ENCODE results near the gene ALDH18A1.

Gene ALDH18A1

GRCh38 chr10:95574649-95575365 is 81.7 kb downstream of the ALDH18A1 start:
- no peak for DNase-seq

- no peak for DNase-seq
These were observed 82.4 kb downstream of the ALDH18A1 start for GRCh38 chr10:95573964-95574604.

- DNase-seq, result no peak
These were observed 83.0 kb downstream of the ALDH18A1 start for GRCh38 chr10:95573527-95573926.

- no peak for DNase-seq
These were observed 84.2 kb downstream of the ALDH18A1 start for GRCh38 chr10:95572131-95572820.

- no peak for DNase-seq
These were observed 85.1 kb downstream of the ALDH18A1 start for GRCh38 chr10:95571390-95571789.

- no peak for DNase-seq
These were observed 87.1 kb downstream of the ALDH18A1 start for GRCh38 chr10:95569368-95569767.

GRCh38 chr10:95567903-95568630 is 88.4 kb downstream of the ALDH18A1 start:
- DNase-seq, result no peak

- DNase-seq, result no peak
These were observed 90.4 kb downstream of the ALDH18A1 start for GRCh38 chr10:95566136-95566535.

- DNase-seq, result no peak
These were observed 91.2 kb downstream of the ALDH18A1 start for GRCh38 chr10:95565336-95565735.

GRCh38 chr10:95564291-95564690 is 92.2 kb downstream of the ALDH18A1 start:
- no peak for DNase-seq

- no peak for DNase-seq
These were observed 94.1 kb downstream of the ALDH18A1 start for GRCh38 chr10:95562341-95562965.

GRCh38 chr10:95561864-95562177 is 94.7 kb downstream of the ALDH18A1 start:
- no peak for DNase-seq

- DNase-seq, result peak; percentile 28 to 74 (median 49)
These were observed 95.2 kb downstream of the ALDH18A1 start, which contains the start of gene SORBS1 for GRCh38 chr10:95561177-95561863. Gene SORBS1, minus strand, starts transcription at chr10:95561371. Its CDS starts 120,236 bp downstream, at chr10:95441135.

- peak in 2 of 4 experiments; percentile 10 to 38 for DNase-seq
These were observed 96.0 kb downstream of the ALDH18A1 start for GRCh38 chr10:95560278-95561176.

GRCh38 chr10:95559896-95560277 is 96.6 kb downstream of the ALDH18A1 start:
- DNase-seq, result no peak

- no peak for DNase-seq
These were observed 97.0 kb downstream of the ALDH18A1 start for GRCh38 chr10:95559471-95559870.

- DNase-seq, result no peak
These were observed 97.8 kb downstream of the ALDH18A1 start for GRCh38 chr10:95558593-95559320.

GRCh38 chr10:95556994-95557767 is 99.3 kb downstream of the ALDH18A1 start:
- DNase-seq, result no peak
